PC-9 (cell line): ENCODE data around the gene BICDL2. TPM values are rescaled to one million over a fixed set of nuclear protein-coding genes. Genes with fewer than 3 reads are reported as not detected.

ENCODE experiments used
- BruUV-seq: library from RNA; stranded (reverse); fragments of 400-500 nt; replicated peaks from 2 replicates; lab custom pipeline; 2021; lab: Mats Ljungman, UMichigan
- CTCF ChIA-PET: fragments of 300-600 bp; sonication (Branson Sonifier 250); formaldehyde crosslinking; loops from one replicate; lab custom pipeline; 2022; ENCODE audit warnings: antibody characterized with exemption; lab: Charles Lee
- POLR2A ChIA-PET: fragments of 300-600 bp; sonication (Branson Sonifier 250); formaldehyde crosslinking; loops from one replicate; lab custom pipeline; 2022; ENCODE audit warnings: antibody characterized with exemption; ENCODE audit not compliant: unreplicated experiment; lab: Charles Lee
- DNase-seq, 2 experiments: peaks; one replicate each; pipeline versions ENCODE4 v3.0.0 to v3.0.0-alpha.2; 2015 to 2022; ENCODE audit warnings: mixed read lengths in 1 of 2
- H2AFZ ChIP-seq: fragments of 200-600 bp; sonication (generic); 2 replicates; pipeline ENCODE4 v1.8.1; 2017; ENCODE audit warnings: antibody characterized with exemption
- H3F3A ChIP-seq: fragments of 200-600 bp; sonication (generic); 2 replicates; pipeline ENCODE4 v1.8.1; 2017; ENCODE audit warnings: antibody characterized with exemption, mild to moderate bottlenecking, low read depth; ENCODE audit not compliant: insufficient read depth
- H3K27ac ChIP-seq: fragments of 200-600 bp; sonication (generic); 2 replicates; pipeline ENCODE4 v1.6.1; 2016; ENCODE audit warnings: mixed run types
- H3K27me3 ChIP-seq: fragments of 200-600 bp; sonication (generic); 2 replicates; pipeline ENCODE4 v1.6.1; 2016; ENCODE audit warnings: low read depth, mixed run types; ENCODE audit not compliant: insufficient read depth
- H3K36me3 ChIP-seq: fragments of 200-600 bp; sonication (generic); 2 replicates; pipeline ENCODE4 v1.6.1; 2016; ENCODE audit warnings: low read depth, mixed run types
- H3K4me1 ChIP-seq: fragments of 200-600 bp; sonication (generic); replicated peaks from 2 replicates; pipeline ENCODE4 v1.6.1; 2016; ENCODE audit warnings: mixed run types; ENCODE audit not compliant: insufficient read depth
- H3K4me2 ChIP-seq: fragments of 200-600 bp; sonication (generic); 2 replicates; pipeline ENCODE4 v1.6.1; 2017; ENCODE audit warnings: mixed run types
- H3K4me3 ChIP-seq: fragments of 200-600 bp; sonication (generic); 2 replicates; pipeline ENCODE4 v1.6.1; 2016; ENCODE audit warnings: mixed run types
- H3K79me2 ChIP-seq: fragments of 200-600 bp; sonication (generic); 2 replicates; pipeline ENCODE4 v1.6.1; 2017; ENCODE audit warnings: low read depth, mixed run types
- H3K9me2 ChIP-seq: fragments of 200-600 bp; sonication (generic); 2 replicates; pipeline ENCODE4 v1.8.1; 2017; ENCODE audit warnings: mild to moderate bottlenecking; ENCODE audit not compliant: insufficient read depth
- H3K9me3 ChIP-seq: fragments of 200-600 bp; sonication (generic); 2 replicates; pipeline ENCODE4 v1.8.1; 2016; ENCODE audit warnings: low read depth; ENCODE audit not compliant: insufficient read depth
- H4K20me1 ChIP-seq: fragments of 200-600 bp; sonication (generic); 2 replicates; pipeline ENCODE4 v1.8.1; 2017; ENCODE audit not compliant: insufficient read depth
- CTCF ChIP-seq: fragments of 200-600 bp; sonication (generic); conservative IDR thresholded peaks from 2 replicates; pipeline ENCODE4 v1.6.1; 2017; ENCODE audit warnings: mixed run types, antibody characterized with exemption, mild to moderate bottlenecking, moderate library complexity
- EZH2 ChIP-seq: fragments of 200-600 bp; sonication (generic); IDR thresholded peaks from 2 replicates; pipeline ENCODE4 v1.8.0; 2017; ENCODE audit warnings: antibody characterized with exemption, low read depth
- intact Hi-C: fragments of 100-400 bp; cut with micrococcal nuclease; formaldehyde crosslinking; loops from one replicate; pipeline ENCODE4 v1.10.0; 2022; ENCODE audit not compliant: unreplicated experiment
- total RNA-seq: library from RNA; stranded (reverse); gene quantifications from 2 replicates; pipeline ENCODE4 v1.2.3, GENCODE V29; 2021

Gene BICDL2
- total RNA-seq, 1 experiment from 2014 or later = 57.9 TPM

GRCh38 chr16:3066440-3066748, 29.6 kb upstream of the BICDL2 start:
- H3K36me3 ChIP-seq = no peaks in the 10 kb centered on the region
- H3K27ac ChIP-seq = no peak overlapping the region
- H3K27me3 ChIP-seq = no peaks in the 10 kb centered on the region
- no peaks in the 10 kb centered on the region for H3K9me3 ChIP-seq
- H4K20me1 ChIP-seq = no peaks in the 10 kb centered on the region
- no peak overlapping the region for H3K4me3 ChIP-seq
- no peaks in the 10 kb centered on the region for H3F3A ChIP-seq
- ChIA-PET CTCF (no interaction called here), POLR2A (no interaction called here)
- H2AFZ ChIP-seq = no peak overlapping the region
- no peak for DNase-seq
- no peaks in the 10 kb centered on the region for H3K9me2 ChIP-seq
- TF ChIP-seq CTCF (no peak), EZH2 (no peak)
- H3K4me1 ChIP-seq = peaks cover 12% of the 10 kb centered on the region
- intact Hi-C loops = no loop called here
- no TSS peak for BruUV-seq
- H3K4me2 ChIP-seq = no peak overlapping the region
- no peaks in the 10 kb centered on the region for H3K79me2 ChIP-seq

- intact Hi-C loops = no loop called here
- TF ChIP-seq EZH2 (no peak), CTCF (no peak)
- Histone ChIP-seq H3K27me3 (no peaks in the 10 kb centered on the region), H3K9me3 (no peaks in the 10 kb centered on the region), H2AFZ (no peak overlapping the region), H4K20me1 (no peaks in the 10 kb centered on the region), H3K4me3 (no peak overlapping the region), H3K27ac (no peak overlapping the region), H3F3A (no peaks in the 10 kb centered on the region), H3K9me2 (no peaks in the 10 kb centered on the region), H3K79me2 (no peaks in the 10 kb centered on the region), H3K4me2 (no peak overlapping the region), H3K4me1 (peaks cover 12% of the 10 kb centered on the region), H3K36me3 (no peaks in the 10 kb centered on the region)
- POLR2A ChIA-PET = no interaction called here
- BruUV-seq = no TSS peak
- no peak for DNase-seq
- CTCF ChIA-PET = no interaction called here
These were observed 29.1 kb upstream of the BICDL2 start for GRCh38 chr16:3065742-3066439.

GRCh38 chr16:3065069-3065741, 28.5 kb upstream of the BICDL2 start, which contains the start of gene IL32:
IL32 (plus strand) TSS chr16:3065640; CDS start chr16:3065812, 172 bp downstream.
- BruUV-seq = no TSS peak
- Histone ChIP-seq H4K20me1 (no peaks in the 10 kb centered on the region), H3F3A (no peaks in the 10 kb centered on the region), H3K27ac (no peak within 1 kb of the TSS), H2AFZ (no peak within 1 kb of the TSS), H3K9me2 (no peaks in the 10 kb centered on the region), H3K4me1 (peaks cover 12% of the 10 kb centered on the region), H3K4me2 (no peak within 1 kb of the TSS), H3K27me3 (no peaks in the 10 kb centered on the region), H3K4me3 (no peak within 1 kb of the TSS), H3K36me3 (no peaks in the 10 kb centered on the region), H3K79me2 (no peaks in the 10 kb centered on the region), H3K9me3 (no peaks in the 10 kb centered on the region)
- DNase-seq = no peak
- intact Hi-C loops = no loop called here
- POLR2A ChIA-PET = no interaction called here
- CTCF ChIA-PET = no interaction called here
- TF ChIP-seq EZH2 (no peak), CTCF (no peak)
